Bronchial epithelial cell (primary cell): ENCODE measurements around the gene SLC38A9. TPM values are rescaled to one million over a fixed set of nuclear protein-coding genes. Genes with fewer than 3 reads are reported as not detected.

Source experiments
- total RNA-seq: library from RNA; depleted of rRNA; stranded (reverse); fragments of >200 nt; gene quantifications from 2 replicates; pipeline ENCODE4 v1.2.1, GENCODE V29; 2014

Gene SLC38A9
- total RNA-seq, 1 donor from 2014 or later: 32.4 TPM

Other genes starting within 250 kb of the SLC38A9 start
- 17.6 and 23.8 TPM in 2 replicates for gene PLPP1, start 177.4 kb downstream of the SLC38A9 start, total RNA-seq
- under 0.01 TPM in 1 of 2 replicates, not detected in the other for gene DDX4, start 25.7 kb upstream of the SLC38A9 start, total RNA-seq
- gene IL31RA, start 139.0 kb upstream of the SLC38A9 start, total RNA-seq: 0.13 and 0.26 TPM in 2 replicates